ENCODE data around the gene GPER1. TPM values are rescaled to one million over a fixed set of nuclear protein-coding genes. Genes with fewer than 3 reads are reported as not detected.
A peak's percentile ranks its signal among the peaks of the same experiment; 100 is the strongest.
"Not testable (repeated sequence)": the region's sequence is repeated elsewhere in the genome, so short reads cannot be mapped to it uniquely, and the experiment has no call there.

Gene GPER1
- total RNA-seq, 1 experiment from 2014 or later, result 0.14 TPM

DNA sequence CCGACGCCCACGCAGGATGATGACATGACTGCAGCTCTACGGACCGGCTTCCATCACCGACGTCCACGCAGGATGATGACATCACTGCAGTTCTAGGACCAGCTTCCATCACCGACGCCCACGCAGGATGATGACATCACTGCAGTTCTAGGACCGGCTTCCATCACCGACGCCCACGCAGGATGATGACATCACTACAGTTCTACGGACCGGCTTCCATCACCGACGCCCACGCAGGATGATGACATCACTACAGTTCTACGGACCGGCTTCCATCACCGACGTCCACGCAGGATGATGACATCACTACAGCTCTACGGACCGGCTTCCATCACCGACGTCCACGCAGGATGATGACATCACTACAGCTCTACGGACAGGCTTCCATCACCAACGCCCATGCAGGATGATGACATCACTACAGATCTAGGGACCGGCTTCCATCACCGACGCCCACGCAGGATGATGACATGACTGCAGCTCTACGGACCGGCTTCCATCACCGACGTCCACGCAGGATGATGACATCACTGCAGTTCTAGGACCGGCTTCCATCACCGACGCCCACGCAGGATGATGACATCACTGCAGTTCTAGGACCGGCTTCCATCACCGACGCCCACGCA is 28.6 kb downstream of the GPER1 start:
- not testable (repeated sequence) for H3K4me3 ChIP-seq (ENCODE audit: insufficient read depth, low read depth, low read length); H3K36me3 ChIP-seq (replicated peaks; ENCODE audit: control insufficient read depth, insufficient read depth, low read length); DNase-seq; H3K27me3 ChIP-seq (ENCODE audit: control insufficient read depth, insufficient read depth, low read length)

GRCh38 chr7:1117321-1117928 is 29.5 kb downstream of the GPER1 start:
- H3K36me3 ChIP-seq (replicated peaks; ENCODE audit: control insufficient read depth, insufficient read depth, low read length), result no peaks in the 10 kb centered on the region
- DNase-seq, result no peak
- H3K4me3 ChIP-seq (ENCODE audit: insufficient read depth, low read depth, low read length), result no peak overlapping the region
- no peaks in the 10 kb centered on the region for H3K27me3 ChIP-seq (ENCODE audit: control insufficient read depth, insufficient read depth, low read length)

DNA sequence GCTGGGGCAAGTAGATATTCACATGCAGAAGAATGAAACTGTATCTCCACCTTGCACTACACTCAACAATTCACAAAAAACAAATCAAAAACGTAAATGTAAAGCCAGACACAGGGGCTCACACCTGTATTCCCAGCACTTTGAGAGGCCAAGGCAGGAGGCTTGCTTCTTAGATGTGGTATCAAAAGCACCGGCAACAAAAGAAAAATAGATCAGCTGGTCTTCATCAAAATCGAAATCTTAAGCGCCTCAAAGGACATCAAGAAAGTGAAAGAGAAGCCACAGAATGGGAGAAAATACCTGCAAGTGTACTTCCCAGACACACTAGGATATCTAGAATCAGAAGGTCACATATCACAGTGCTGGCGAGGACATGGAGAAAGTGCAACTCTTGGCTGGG is 31.3 kb downstream of the GPER1 start:
- Histone ChIP-seq H3K36me3 (replicated peaks; ENCODE audit: control insufficient read depth, insufficient read depth, low read length) (no peaks in the 10 kb centered on the region), H3K4me3 (ENCODE audit: insufficient read depth, low read depth, low read length) (no peak overlapping the region), H3K27me3 (ENCODE audit: control insufficient read depth, insufficient read depth, low read length) (no peaks in the 10 kb centered on the region)
- DNase-seq, result no peak

DNA sequence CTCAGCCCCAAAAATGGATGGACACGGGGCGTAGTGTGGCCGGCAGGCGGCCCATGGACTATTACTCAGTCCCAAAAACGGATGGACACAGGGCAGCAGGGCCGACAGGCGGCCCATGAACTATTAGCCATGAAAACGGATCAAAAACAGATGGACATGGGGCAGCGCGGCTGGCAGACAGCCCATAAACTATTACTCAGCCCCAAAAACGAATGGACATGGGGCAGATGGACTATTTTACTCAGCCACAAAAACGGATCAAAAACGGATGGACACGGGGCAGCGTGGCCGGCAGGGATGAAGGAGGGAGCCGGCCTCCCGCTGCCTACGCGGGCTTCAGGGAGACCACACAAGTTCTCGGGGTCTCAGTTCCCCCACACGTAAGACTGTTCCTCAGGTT is 32.9 kb downstream of the GPER1 start:
- H3K27me3 ChIP-seq (ENCODE audit: control insufficient read depth, insufficient read depth, low read length), result no peaks in the 10 kb centered on the region
- H3K36me3 ChIP-seq (replicated peaks; ENCODE audit: control insufficient read depth, insufficient read depth, low read length), result no peaks in the 10 kb centered on the region
- no peak for DNase-seq
- no peak overlapping the region for H3K4me3 ChIP-seq (ENCODE audit: insufficient read depth, low read depth, low read length)

GRCh38 chr7:1121476-1121875 is 33.6 kb downstream of the GPER1 start:
- no peaks in the 10 kb centered on the region for H3K36me3 ChIP-seq (replicated peaks; ENCODE audit: control insufficient read depth, insufficient read depth, low read length)
- no peak for DNase-seq
- no peak overlapping the region for H3K4me3 ChIP-seq (ENCODE audit: insufficient read depth, low read depth, low read length)
- no peaks in the 10 kb centered on the region for H3K27me3 ChIP-seq (ENCODE audit: control insufficient read depth, insufficient read depth, low read length)

DNA sequence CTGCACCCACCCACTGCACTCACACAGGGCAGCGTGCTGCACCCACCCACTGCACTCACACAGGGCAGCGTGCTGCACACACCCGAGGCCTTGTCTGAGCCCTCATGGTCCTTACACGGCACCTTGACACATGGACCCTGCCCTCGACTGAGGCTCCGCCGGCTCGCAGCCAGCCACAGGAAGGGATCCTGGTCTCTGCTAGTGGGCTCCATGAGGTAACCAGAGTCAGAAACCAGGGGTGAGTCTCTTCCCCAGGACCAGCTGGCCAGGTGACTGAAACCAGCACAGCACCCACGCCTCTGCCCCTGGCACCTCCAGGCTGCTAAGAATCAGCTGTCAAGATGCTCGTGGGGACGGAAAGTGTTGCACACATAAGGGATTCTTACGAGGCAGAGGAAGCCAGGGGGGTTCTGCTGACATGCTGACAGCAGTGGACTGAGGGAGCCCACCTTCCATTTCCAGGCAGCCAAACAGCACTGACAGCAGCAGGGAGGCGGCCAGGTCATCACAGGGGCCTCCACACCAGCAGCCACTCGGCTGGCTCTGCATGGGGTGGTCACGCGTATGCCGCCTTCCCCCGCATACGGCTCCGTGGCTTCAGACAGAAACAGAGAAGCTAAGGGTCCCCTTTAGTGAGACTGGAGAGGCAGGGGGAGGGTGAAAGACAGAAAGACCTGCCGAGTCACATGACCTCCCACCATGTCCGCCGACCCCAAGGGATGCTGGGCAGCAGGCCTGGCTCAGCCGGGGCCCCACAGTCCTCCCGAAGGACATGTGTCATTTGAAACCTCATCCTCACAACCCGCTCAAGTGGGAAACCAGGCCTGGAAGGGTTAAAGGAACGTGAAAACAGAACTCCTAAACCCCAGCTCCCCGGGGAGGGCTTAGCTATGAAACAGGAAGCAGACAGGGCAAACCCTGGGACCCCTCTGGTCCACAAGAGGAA is 34.2 kb downstream of the GPER1 start:
- peak; percentile 43 for DNase-seq
- no peaks in the 10 kb centered on the region for H3K36me3 ChIP-seq (replicated peaks; ENCODE audit: control insufficient read depth, insufficient read depth, low read length)
- no peaks in the 10 kb centered on the region for H3K27me3 ChIP-seq (ENCODE audit: control insufficient read depth, insufficient read depth, low read length)
- no peak overlapping the region for H3K4me3 ChIP-seq (ENCODE audit: insufficient read depth, low read depth, low read length)

DNA sequence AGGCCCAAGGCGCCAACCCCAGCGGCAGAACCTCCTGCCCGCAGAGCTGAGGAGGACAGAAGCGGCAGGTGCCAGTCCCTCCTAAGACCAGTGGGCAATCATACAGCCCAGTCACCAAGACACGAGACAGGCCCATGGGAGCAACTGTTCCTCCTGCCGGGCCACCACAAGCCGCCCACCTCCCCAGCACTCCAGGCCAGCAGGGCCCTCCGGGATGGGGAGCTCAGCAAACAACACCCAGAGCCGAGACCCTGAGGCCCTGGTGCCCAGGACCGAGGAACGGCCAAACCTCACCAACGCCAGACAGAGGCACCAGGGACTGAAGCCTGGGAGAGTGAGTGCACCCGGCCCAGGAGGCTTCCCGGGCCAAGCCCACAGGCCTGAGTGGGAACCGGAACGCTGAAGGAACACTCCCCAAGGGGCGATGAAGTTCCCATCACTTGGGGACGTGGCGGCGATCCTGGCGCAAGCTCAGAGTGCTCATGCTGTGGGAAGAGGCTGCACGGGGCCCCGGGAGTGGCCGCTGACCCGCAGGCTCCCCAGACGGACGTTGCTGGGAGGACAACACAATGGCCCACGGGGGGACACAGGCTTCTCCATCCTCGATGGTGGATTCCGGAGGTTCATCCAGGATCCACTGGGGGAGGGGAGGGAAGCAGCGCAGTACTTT is 35.1 kb downstream of the GPER1 start:
- Histone ChIP-seq H3K4me3 (ENCODE audit: insufficient read depth, low read depth, low read length) (no peak overlapping the region), H3K36me3 (replicated peaks; ENCODE audit: control insufficient read depth, insufficient read depth, low read length) (no peaks in the 10 kb centered on the region), H3K27me3 (ENCODE audit: control insufficient read depth, insufficient read depth, low read length) (no peaks in the 10 kb centered on the region)
- DNase-seq, result peak; percentile 53

- DNase-seq, result peak; percentile 90
- H3K27me3 ChIP-seq (ENCODE audit: control insufficient read depth, insufficient read depth, low read length), result no peaks in the 10 kb centered on the region
- no peak overlapping the region for H3K4me3 ChIP-seq (ENCODE audit: insufficient read depth, low read depth, low read length)
- no peaks in the 10 kb centered on the region for H3K36me3 ChIP-seq (replicated peaks; ENCODE audit: control insufficient read depth, insufficient read depth, low read length)
Measured at GRCh38 chr7:1123715-1124114, 35.8 kb downstream of the GPER1 start.

DNA sequence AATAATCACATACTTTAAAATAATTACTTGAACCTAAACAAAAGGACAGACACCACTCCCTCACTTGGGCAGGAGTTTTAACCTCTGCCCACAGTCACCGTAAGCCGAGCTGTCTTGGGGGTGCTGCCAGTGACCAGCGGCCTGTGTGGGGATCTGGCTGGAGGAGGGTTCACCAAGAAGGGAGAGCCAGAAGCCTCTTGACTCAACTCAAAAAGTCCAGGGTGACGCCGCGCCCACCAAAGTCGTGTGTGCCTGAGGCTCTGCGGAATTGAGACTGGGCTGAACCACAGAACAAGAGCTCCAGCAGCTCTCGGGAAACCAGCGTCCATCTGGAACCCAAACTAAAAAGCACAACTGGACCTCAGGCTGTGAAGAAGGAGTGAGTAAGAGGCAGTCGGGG is 36.3 kb downstream of the GPER1 start:
- Histone ChIP-seq H3K27me3 (ENCODE audit: control insufficient read depth, insufficient read depth, low read length) (no peaks in the 10 kb centered on the region), H3K36me3 (replicated peaks; ENCODE audit: control insufficient read depth, insufficient read depth, low read length) (no peaks in the 10 kb centered on the region), H3K4me3 (ENCODE audit: insufficient read depth, low read depth, low read length) (no peak overlapping the region)
- no peak for DNase-seq

GRCh38 chr7:1124816-1125602 is 37.1 kb downstream of the GPER1 start:
- no peak for DNase-seq
- H3K27me3 ChIP-seq (ENCODE audit: control insufficient read depth, insufficient read depth, low read length), result no peaks in the 10 kb centered on the region
- no peak overlapping the region for H3K4me3 ChIP-seq (ENCODE audit: insufficient read depth, low read depth, low read length)
- H3K36me3 ChIP-seq (replicated peaks; ENCODE audit: control insufficient read depth, insufficient read depth, low read length), result no peaks in the 10 kb centered on the region

DNA sequence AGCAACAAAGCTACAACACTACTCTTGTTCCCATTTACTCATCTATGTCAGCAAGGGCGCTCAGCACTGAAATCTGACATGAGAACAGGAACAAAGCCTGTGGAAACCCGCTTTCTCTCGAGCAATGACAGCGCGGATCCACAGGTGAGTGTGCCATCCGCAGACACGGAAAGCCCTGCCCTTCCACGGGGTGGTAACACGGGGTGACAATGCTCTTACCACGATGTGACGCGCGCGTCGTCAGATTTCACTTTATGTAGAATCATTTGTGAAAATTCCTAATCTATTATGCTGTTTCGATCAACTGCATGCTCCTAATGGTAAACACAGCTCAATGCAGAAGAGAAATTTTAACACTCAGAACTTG is 37.7 kb downstream of the GPER1 start:
- DNase-seq, result no peak
- no peaks in the 10 kb centered on the region for H3K27me3 ChIP-seq (ENCODE audit: control insufficient read depth, insufficient read depth, low read length)
- no peak overlapping the region for H3K4me3 ChIP-seq (ENCODE audit: insufficient read depth, low read depth, low read length)
- no peaks in the 10 kb centered on the region for H3K36me3 ChIP-seq (replicated peaks; ENCODE audit: control insufficient read depth, insufficient read depth, low read length)

DNA sequence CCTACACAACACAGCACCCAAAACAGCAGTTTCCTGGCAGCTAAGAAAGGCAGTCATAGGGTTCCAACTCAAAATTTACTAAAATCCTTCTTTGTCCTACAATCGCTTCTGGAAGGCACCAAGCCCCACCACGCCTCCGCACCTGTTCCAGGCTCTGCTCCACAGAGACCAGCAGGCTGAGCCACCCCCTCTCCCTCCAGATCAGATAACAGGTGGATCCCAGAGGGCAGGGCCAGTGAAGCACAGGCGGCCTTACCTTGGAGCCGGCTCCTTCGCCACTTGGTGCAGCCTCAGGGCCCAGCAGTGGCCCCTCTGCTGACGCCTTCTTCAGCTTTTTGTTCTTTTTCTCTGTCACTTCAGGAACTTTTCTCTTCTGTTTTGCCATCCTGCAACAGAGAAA is 39.1 kb downstream of the GPER1 start:
- H3K36me3 ChIP-seq (replicated peaks; ENCODE audit: control insufficient read depth, insufficient read depth, low read length), result no peaks in the 10 kb centered on the region
- DNase-seq, result no peak
- no peaks in the 10 kb centered on the region for H3K27me3 ChIP-seq (ENCODE audit: control insufficient read depth, insufficient read depth, low read length)
- no peak overlapping the region for H3K4me3 ChIP-seq (ENCODE audit: insufficient read depth, low read depth, low read length)

- no peak for DNase-seq
- no peak overlapping the region for H3K4me3 ChIP-seq (ENCODE audit: insufficient read depth, low read depth, low read length)
- H3K36me3 ChIP-seq (replicated peaks; ENCODE audit: control insufficient read depth, insufficient read depth, low read length), result no peaks in the 10 kb centered on the region
- H3K27me3 ChIP-seq (ENCODE audit: control insufficient read depth, insufficient read depth, low read length), result no peaks in the 10 kb centered on the region
Measured at GRCh38 chr7:1129431-1129830, 41.5 kb downstream of the GPER1 start.

Data from H7 (cell line).